ENCODE data around the gene KIRREL1. TPM values are rescaled to one million over a fixed set of nuclear protein-coding genes. Genes with fewer than 3 reads are reported as not detected.

KIRREL1 gene
- total RNA-seq, 2 donors from 2014 or later = 0.08 TPM; not detected in 1

GRCh38 chr1:158037866-158038359 lies 44.5 kb downstream of the KIRREL1 start:
- Mint-ChIP-seq H3K9me3 (no peaks in the 10 kb centered on the region), H3K27ac (no peak overlapping the region), H3K36me3 (no peaks in the 10 kb centered on the region)
- ATAC-seq (no peak), DNase-seq (ENCODE audit: low spot score in 2 of 2) (no peak)

- Mint-ChIP-seq H3K9me3 (no peaks in the 10 kb centered on the region), H3K36me3 (no peaks in the 10 kb centered on the region)
Observed at GRCh38 chr1:158038793-158039192, 45.3 kb downstream of the KIRREL1 start.

DNA sequence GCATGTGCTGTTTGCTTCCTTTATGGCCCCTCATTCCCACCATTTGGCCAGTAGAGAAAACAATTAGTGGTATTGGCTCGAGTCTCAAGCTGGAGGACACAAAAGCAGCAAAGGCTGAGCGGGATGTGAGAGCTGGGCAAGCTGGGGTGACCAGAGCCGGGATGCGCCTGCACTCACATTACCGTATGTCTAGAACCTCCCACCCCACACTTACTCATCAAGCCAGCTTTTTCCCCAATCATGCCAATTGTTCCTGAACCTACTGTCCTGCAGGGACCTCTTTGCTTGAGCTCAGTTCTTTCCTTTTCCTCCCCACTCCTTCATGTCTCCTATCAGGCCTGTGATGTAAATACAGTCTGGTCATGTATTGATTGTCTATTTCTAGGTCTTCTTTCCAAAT lies 45.9 kb downstream of the KIRREL1 start:
- ATAC-seq = no peak
- no peaks in the 10 kb centered on the region for H3K36me3 Mint-ChIP-seq
- no peaks in the 10 kb centered on the region for H3K9me3 Mint-ChIP-seq

More at GRCh38 chr1:158038793-158039192, 45.3 kb downstream of the KIRREL1 start:
- ATAC-seq = no peak
- DNase-seq (ENCODE audit: low spot score in 2 of 2) = no peak
- no peak overlapping the region for H3K27ac Mint-ChIP-seq

GRCh38 chr1:158040323-158040722 lies 46.9 kb downstream of the KIRREL1 start:
- no peak for ATAC-seq
- no peaks in the 10 kb centered on the region for H3K36me3 Mint-ChIP-seq
- H3K27ac Mint-ChIP-seq = no peak overlapping the region
- H3K9me3 Mint-ChIP-seq = no peaks in the 10 kb centered on the region
- no peak for DNase-seq (ENCODE audit: low spot score in 2 of 2)

More for the DNA sequence above, 45.9 kb downstream of the KIRREL1 start:
- H3K27ac Mint-ChIP-seq = no peak overlapping the region
- DNase-seq (ENCODE audit: low spot score in 2 of 2) = no peak

DNA sequence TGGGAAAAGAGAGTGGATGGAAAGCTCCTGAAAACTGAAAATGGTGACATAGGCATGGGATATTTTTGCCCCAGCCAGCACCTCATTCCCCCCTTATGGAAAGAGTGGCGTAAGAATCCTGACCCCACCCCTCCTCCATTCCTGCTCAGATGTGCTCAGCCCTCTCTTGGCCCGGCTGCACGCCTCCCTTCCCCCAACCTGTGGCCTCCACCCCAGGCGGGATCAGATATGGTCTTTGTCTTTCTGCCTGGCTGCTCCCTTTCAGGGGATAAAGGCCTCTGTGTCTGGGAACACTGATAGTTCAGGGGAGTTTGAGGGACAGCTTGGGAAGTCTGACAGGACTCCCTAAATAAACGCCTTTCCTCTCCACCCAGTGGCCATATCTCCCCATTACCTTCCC lies 49.8 kb downstream of the KIRREL1 start:
- H3K9me3 Mint-ChIP-seq = no peaks in the 10 kb centered on the region
- no peaks in the 10 kb centered on the region for H3K36me3 Mint-ChIP-seq
- ATAC-seq = no peak
- DNase-seq (ENCODE audit: low spot score in 2 of 2) = no peak
- H3K27ac Mint-ChIP-seq = no peak overlapping the region

DNA sequence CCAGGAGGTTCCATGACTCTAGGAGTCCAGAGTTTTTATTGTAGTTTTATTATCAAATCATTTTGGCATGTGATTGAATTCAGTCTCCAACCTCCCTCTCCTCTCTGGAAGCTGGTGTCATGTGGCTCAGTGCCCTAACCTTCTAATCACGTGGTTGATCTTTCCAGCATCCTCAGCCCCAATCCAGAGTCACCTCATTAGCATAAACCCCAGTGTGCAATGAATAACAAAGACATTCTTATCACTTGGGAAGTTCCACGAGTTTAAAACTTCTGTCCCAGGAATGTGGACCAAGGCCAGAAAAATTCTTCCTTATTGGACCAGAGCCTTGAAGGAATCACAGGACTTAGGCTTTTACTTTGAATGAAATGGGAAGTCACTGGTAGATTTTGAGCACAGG lies 52.2 kb downstream of the KIRREL1 start:
- no peak overlapping the region for H3K27ac Mint-ChIP-seq
- H3K9me3 Mint-ChIP-seq = no peaks in the 10 kb centered on the region
- DNase-seq (ENCODE audit: low spot score in 2 of 2) (no peak), ATAC-seq (no peak)
- no peaks in the 10 kb centered on the region for H3K36me3 Mint-ChIP-seq

DNA sequence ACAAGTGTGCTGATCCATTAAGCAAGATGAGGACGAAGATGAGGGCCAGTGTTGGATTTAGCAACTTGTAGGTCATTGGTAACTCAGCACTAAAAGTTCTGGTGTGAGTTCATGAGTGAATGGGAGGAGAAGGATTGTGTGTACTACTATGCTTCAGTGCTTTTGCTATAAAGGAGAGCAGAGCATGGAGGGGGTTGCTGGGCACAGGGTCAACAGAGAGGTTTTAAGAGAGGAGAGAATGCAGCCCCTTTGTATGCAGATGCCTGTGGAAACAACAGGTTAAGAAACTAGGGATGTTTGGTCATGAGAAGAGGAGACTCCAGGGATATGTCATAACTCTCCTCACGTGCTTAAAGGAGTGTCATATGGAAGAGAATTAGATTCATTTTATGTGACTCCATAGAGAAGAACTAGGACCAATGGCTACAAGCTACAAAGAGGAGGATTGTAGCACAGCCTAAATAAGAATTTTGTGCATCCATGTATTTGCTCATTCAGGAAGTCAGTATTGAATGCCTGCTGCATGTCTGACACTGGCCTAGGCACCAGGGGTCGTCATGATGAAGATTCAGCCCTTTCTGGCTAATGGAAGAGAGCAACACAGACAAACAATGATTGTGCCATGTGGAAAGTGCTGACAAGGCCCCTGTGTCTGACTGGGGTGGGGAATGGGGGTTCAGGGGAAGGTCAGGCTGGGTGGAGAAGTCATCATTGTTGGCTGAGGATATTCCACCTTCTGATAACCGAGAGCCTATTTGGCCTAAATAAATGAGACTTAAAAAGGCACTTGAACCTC lies 53.5 kb downstream of the KIRREL1 start:
- no peak for DNase-seq (ENCODE audit: low spot score in 2 of 2)
- no peak overlapping the region for H3K27ac Mint-ChIP-seq
- no peaks in the 10 kb centered on the region for H3K36me3 Mint-ChIP-seq
- no peaks in the 10 kb centered on the region for H3K9me3 Mint-ChIP-seq
- no peak for ATAC-seq

DNA sequence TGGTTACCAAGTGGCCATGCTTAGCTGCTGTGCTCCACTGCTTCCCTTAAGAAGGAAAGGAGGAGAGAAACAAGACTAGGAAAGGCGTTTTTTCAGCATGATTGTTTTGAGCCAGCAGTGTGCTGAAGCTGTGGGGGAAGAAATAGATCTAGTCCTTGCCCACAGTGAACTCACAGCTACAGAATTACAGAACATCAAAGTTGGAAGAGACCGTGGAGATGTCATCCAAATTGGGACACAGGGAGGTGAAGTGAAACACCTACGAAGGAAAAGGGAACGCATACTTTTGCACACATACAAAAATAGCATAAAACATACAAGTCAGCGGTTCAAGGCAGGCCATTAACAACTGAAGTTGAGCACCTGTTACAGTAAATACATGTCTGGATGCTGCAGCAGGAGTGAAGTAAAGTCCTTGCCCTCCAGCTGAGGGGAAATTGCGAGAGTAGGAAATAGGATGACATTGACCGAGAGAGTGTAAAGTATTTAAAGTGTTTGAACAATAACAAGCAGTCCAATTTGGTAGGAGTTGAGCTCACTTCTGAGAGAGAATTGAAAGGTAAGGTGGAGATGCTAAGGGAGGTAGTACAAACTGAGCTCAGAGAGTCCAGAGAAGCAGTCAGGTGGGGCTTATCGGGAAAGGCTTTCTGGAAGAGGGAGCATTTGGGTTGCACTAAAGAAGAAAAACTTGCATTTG lies 55.1 kb downstream of the KIRREL1 start:
- Mint-ChIP-seq H3K9me3 (no peaks in the 10 kb centered on the region), H3K36me3 (no peaks in the 10 kb centered on the region), H3K27ac (no peak overlapping the region)
- DNase-seq (ENCODE audit: low spot score in 2 of 2) (no peak), ATAC-seq (no peak)

GRCh38 chr1:158049853-158050252 lies 56.4 kb downstream of the KIRREL1 start:
- Mint-ChIP-seq H3K9me3 (no peaks in the 10 kb centered on the region), H3K36me3 (no peaks in the 10 kb centered on the region), H3K27ac (no peak overlapping the region)
- no peak for ATAC-seq
- no peak for DNase-seq (ENCODE audit: low spot score in 2 of 2)

DNA sequence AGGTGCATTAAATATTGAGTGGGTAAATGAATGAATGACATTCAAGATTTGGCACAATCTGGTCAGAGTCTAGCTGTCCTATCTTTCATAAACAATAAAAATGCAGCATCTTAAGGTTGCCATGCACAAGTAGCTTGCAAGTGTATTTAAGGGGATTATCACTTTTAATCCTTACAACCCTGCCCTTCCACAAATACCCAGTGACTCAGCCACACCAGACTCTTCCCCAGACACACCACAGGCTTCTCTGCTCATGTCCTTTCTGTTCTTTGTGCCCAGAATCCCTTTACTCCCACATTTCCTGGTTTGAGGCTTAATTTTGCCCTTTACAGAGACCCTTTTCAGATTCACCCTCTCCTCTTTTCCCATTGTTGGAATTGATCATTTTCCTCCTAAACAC lies 59.8 kb downstream of the KIRREL1 start:
- DNase-seq (ENCODE audit: low spot score in 2 of 2) (no peak), ATAC-seq (no peak)
- Mint-ChIP-seq H3K9me3 (no peaks in the 10 kb centered on the region), H3K36me3 (no peaks in the 10 kb centered on the region), H3K27ac (no peak overlapping the region)

DNA sequence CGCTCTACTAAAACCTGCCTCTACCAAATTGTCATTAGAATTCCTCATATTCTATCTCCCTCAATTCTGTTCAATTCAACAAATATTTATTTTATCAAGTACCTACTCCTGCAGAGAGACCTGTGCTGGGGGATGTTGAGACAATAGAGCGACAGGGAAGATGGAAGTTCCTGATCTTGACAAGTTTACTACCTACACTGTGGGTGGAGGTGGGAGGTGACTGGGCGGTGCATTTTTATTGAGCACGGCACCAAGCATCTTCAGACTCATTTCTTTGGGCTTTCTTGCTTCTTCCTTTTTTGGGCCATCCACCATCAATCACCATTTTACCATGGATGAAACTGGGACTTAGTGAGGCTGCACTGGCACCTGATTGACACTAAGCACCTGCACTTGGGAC lies 61.3 kb downstream of the KIRREL1 start:
- no peak for ATAC-seq

DNA sequence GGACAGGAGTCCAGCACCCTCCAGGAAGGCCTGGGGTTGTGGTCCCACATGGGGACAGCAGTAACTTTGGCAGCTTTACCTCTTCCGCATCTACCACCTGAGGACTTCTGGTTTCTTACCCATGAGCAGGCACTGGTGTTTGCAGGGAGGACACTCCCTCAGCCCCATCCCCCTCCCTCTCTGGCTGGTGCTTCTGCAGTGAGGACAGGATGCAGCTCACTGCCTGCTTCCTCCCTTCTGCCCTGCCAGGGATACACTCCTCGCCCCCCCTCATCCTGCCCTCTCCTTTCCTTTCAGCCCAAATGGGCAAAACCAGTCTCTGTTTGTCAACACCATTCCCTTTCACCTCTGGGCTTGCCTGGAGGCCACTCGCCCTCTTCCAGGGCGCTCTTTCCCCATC lies 62.4 kb downstream of the KIRREL1 start:
- no peaks in the 10 kb centered on the region for H3K36me3 Mint-ChIP-seq
- no peak for ATAC-seq

More for the DNA sequence above, 61.3 kb downstream of the KIRREL1 start:
- no peak for DNase-seq (ENCODE audit: low spot score in 2 of 2)
- no peaks in the 10 kb centered on the region for H3K36me3 Mint-ChIP-seq
- H3K27ac Mint-ChIP-seq = no peak overlapping the region
- no peaks in the 10 kb centered on the region for H3K9me3 Mint-ChIP-seq

DNA sequence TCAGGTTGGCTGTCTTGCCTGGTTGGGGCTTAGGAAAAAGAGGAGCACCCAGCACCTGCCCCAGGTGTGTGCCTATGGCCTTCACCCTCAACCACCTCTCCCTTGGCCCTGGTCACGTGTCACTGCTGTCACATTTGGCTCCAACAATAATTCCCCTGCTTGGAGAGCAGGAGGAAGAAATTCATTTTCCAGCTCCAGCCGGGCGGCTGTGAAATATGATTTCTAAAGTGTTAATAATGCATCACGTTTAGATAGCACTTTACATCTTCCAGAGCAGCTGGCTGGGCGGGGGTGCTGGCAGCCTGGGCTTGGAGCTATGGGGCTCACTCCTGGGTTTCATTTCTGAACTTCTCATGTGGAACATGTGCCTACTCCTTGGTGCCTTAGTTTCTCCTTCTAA lies 63.1 kb downstream of the KIRREL1 start:
- DNase-seq (ENCODE audit: low spot score in 2 of 2) (no peak), ATAC-seq (no peak)
- no peaks in the 10 kb centered on the region for H3K9me3 Mint-ChIP-seq
- no peak overlapping the region for H3K27ac Mint-ChIP-seq
- no peaks in the 10 kb centered on the region for H3K36me3 Mint-ChIP-seq

More for the DNA sequence above, 62.4 kb downstream of the KIRREL1 start:
- H3K27ac Mint-ChIP-seq = no peak overlapping the region
- DNase-seq (ENCODE audit: low spot score in 2 of 2) = no peak
- no peaks in the 10 kb centered on the region for H3K9me3 Mint-ChIP-seq

GRCh38 chr1:158058237-158058985 lies 65.0 kb downstream of the KIRREL1 start:
- H3K27ac Mint-ChIP-seq = no peak overlapping the region
- DNase-seq (ENCODE audit: low spot score in 2 of 2) = no peak
- no peaks in the 10 kb centered on the region for H3K9me3 Mint-ChIP-seq
- no peaks in the 10 kb centered on the region for H3K36me3 Mint-ChIP-seq
- ATAC-seq = no peak

GRCh38 chr1:158059984-158060383 lies 66.5 kb downstream of the KIRREL1 start:
- H3K9me3 Mint-ChIP-seq = no peaks in the 10 kb centered on the region
- no peaks in the 10 kb centered on the region for H3K36me3 Mint-ChIP-seq
- no peak overlapping the region for H3K27ac Mint-ChIP-seq
- no peak for DNase-seq (ENCODE audit: low spot score in 2 of 2)
- no peak for ATAC-seq

- Mint-ChIP-seq H3K36me3 (no peaks in the 10 kb centered on the region), H3K9me3 (no peaks in the 10 kb centered on the region), H3K27ac (no peak overlapping the region)
- ATAC-seq (no peak), DNase-seq (ENCODE audit: low spot score in 2 of 2) (no peak)
Observed at GRCh38 chr1:158062174-158062573, 68.7 kb downstream of the KIRREL1 start.

GRCh38 chr1:158067662-158068061 lies 74.2 kb downstream of the KIRREL1 start:
- Mint-ChIP-seq H3K27ac (no peak overlapping the region), H3K36me3 (no peaks in the 10 kb centered on the region), H3K9me3 (no peaks in the 10 kb centered on the region)
- ATAC-seq = no peak
- DNase-seq (ENCODE audit: low spot score in 2 of 2) = no peak
